CD4-positive, alpha-beta T cell treated with Interleukin-21 for 1 hour (primary cell): ENCODE measurements around the gene ZNF771.
"Not testable (repeated sequence)": the region's sequence is repeated elsewhere in the genome, so short reads cannot be mapped to it uniquely, and the experiment has no call there.

Experiments
- DNase-seq: peaks from one replicate; pipeline ENCODE4 v3.0.0-alpha.2; 2020

Gene ZNF771

GRCh38 chr16:30438835-30439234 is 31.4 kb downstream of the ZNF771 start:
- DNase-seq: no peak

DNA sequence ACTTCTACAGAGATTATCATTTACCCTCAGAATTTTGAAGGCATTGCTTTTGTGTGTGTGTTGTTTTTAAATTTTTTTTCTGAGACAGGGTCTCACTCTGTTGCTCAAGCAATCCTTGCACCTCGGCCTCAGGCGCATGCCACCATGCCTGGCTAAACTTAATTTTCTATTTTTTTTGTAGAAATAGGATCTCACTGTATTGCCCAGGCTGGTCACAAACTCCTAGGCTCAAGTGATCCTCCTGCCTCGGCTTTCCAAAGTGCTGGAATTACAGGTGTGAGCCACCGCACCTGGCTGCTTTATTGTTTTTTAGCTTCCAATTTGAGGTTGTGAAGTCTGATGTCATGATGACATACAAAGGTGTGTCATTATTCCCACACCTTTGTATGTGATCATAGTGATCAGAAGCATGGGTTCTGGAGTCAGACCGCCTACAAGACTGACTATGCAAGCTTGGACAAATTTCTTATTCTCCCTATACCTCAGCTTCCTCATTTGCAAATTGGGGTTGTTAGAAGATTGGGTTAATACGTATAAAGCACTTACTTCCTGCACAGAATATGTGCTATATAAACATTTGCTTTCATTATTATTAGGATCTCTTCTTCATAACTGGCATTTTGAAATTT is 32.4 kb downstream of the ZNF771 start:
- DNase-seq: no peak

- no peak for DNase-seq
These were observed 36.2 kb downstream of the ZNF771 start for GRCh38 chr16:30443631-30444030.

GRCh38 chr16:30444231-30445148 is 37.1 kb downstream of the ZNF771 start:
- no peak for DNase-seq

- no peak for DNase-seq
These were observed 37.7 kb downstream of the ZNF771 start for GRCh38 chr16:30445149-30445407.

- DNase-seq: peak; percentile 97
These were observed 38.2 kb downstream of the ZNF771 start, which contains the start of gene SEPHS2 for GRCh38 chr16:30445408-30446202. TSS of gene SEPHS2 (minus strand) at chr16:30445874. CDS start at chr16:30445727, 147 bp downstream.

DNA sequence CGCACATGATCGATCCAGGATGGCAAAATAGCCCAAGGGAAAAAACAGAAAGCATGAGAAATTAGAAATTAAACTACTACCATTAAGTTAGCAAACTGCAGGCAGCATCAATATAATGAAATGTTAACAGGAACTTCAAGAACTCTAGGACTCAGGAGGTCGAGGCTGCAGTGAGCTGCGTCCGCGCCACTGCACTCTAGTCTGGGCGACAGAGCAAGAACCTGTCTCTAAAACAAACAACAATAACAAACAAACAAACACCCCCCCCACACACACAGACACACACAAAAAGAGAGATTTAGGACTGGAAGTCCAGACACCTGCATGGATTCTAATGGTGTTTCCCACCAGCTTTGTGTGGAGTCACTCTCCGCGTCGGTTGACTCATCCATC is 38.8 kb downstream of the ZNF771 start:
- no peak for DNase-seq

DNA sequence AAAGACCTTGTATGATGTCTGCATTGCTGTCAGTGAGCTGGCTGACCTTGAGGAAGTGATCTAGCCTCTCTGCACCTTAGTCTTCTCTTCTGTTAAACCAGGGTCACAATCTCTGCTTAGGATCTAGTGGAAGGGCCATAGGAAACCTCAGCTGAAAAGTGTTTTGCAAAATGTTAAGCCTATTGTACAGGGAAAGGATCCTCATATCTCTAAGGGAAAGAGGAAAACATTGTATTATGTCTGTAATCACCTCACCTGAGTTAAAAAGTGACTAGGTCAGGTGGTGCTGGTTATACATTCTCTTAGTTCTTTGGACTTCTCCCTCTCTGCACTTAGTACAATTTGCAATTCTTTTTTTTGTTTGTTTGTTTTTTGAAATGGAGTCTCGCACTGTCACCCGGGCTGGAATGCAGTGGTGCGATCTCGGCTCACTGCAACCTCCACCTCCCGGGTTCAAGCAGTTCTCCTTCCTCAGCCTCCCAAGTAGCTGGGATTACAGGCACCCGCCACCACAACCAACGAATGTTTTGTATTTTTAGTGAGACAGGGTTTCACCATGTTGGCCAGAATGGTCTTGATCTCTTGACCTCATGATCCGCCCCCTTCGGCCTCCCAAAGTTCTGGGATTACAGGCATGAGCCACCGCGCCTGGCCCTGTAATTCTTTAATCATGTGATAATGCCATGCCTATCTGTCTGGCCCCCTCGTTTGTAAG is 40.3 kb downstream of the ZNF771 start:
- DNase-seq: no peak

GRCh38 chr16:30449116-30449435 is 41.7 kb downstream of the ZNF771 start:
- no peak for DNase-seq

DNA sequence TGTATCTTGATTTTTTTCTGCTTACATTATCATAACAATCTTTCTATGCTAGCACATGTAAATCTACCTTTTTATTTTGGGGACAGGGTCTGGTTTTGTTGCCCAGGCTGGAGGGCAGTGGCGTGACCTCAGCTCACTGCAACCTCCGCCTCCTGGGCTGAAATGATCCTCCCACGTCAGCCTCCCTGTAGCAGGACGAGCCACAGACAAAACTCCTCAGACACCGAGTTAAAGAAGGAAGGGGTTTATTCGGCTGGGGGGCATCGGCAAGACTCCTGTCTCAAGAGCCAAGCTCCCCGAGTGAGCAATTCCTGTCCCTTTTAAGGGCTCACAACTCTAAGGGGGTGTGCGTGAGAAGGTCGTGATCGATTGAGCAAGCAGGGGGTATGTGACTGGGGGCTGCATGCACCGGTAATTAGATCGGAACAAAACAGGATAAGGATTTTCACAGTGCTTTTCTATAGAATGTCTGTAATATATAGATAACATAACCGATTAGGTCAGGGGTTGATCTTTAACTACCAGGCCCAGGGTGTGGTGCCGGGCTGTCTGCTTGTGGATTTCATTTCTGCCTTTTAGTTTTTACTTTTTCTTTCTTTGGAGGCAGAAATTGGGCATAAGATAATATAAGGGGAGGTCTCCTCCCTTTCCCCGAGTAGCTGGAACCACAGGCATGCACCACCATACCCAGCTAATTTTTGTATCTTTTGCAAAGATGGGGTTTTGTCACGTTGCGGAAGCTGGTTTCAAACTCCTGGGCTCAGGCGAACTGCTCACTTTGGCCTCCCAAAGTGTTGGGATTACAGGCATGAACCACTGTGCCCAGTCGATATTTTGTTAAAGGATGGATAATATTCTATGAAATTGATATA is 45.5 kb downstream of the ZNF771 start:
- DNase-seq: not testable (repeated sequence)

DNA sequence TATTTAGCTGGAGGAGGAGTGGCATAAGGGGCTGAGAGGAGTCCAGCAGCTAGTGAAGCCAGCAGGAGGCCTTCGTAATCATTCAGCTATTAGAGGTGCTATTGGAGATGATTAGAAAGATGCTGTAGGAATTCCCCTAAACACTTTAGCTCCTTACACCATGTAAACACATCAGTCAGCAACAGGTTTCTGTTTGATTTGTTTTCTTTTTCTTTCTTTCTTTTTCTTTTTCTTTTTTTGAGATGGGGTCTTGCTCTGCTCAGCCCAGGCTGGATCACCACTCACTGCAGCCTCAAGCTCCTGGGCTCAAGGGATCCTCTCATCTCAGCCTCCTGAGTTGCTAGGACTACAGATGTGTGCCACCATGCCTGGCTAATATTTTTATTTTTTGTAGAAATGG is 48.9 kb downstream of the ZNF771 start:
- no peak for DNase-seq

DNA sequence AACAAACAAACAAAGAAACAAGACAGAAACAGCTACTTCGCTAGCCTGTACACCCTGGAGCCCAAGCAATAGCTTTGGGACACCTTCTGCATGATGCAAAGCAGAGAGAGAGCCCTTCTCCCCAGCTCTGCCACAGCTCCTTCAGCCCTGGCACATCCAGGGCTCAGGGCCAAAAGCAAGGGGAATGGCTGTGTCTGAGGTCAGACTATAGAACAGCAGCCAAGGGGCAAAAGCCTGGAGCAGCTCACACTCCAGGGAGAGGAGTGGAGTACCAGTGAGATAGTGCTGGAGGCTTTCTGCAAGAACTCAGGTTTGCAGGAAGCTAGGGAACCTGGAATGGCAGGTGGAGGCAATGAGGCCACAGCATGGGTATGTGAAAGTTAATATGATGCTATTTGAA is 49.9 kb downstream of the ZNF771 start:
- DNase-seq: no peak

DNA sequence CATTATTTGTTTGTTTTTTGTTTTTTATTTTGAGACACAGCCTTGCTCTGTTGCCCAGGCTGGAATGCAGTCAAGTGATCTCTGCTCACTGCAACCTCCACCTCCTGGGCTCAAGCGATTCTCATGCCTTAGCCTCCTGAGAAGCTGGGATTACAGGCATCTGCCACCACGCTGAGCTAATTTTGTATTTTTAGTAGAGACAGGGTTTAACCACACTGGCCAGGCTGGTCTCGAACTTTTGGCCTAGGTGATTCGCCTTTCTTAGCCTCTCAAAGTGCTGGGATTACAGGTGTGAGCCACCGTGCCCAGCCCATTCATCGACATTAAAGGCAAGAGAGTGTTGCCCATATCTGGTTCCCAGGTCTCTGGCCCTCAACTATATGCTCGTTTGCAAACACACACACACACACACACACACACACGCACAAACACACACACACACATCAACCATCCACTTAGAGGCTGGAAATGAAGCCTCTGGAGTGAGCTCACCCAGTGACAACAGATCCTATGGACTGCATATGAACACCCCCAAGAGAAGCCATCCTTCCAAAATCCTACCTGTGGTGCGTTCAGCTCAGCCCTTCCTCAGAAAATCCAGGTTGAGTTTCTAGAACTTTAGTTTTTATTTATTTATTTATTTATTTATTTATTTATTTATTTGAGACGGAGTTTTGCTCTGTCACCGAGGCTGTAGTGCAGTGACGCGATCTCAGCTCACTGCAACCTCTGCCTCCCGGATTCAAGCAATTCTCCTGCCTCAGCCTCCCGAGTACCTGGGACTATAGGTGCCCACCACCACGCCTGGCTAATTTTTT is 50.5 kb downstream of the ZNF771 start:
- no peak for DNase-seq

DNA sequence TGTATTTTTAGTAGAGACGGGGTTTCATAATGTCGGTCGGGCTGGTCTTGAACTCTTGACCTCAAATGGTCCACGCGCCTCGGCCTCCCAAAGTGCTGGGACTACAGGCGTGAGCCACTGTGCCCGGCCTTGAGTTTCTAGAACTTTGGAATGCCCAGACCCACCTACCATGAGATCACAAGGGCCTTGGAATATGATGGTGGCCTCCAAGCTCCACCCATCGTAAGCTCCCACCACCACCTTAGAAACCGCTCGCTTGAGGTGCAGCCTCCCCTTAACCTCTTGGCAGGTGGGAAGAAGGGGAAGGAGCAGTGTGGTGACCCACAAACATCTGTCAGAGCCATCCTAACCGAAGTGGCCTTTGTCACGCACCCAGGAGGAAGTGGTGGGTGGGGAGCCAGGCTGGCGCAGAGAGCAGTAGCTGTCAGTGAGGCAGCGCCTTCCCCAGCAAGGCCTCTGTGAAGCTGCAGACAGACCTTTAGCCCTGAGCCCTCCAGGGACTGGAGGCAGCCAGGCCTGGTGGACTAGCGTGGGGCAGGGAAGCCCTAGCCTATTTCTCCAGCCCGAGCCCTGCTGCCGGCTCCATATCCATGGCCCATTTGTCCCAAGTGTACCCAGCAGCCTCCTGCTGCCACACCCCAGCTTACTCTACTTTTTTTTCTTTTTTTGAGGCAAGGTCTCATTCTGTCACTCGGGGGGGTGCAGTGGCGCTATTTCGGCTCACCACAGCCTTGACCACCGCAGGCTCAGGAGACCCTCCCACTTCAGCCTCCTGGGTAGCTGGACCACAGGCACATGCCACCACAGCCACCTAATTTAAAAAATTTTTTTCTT is 51.4 kb downstream of the ZNF771 start:
- peak; percentile 77 for DNase-seq

- no peak for DNase-seq
These were observed 52.0 kb downstream of the ZNF771 start for GRCh38 chr16:30459456-30459855.

- not testable (repeated sequence) for DNase-seq
These were observed 54.0 kb downstream of the ZNF771 start for GRCh38 chr16:30461426-30461825.

GRCh38 chr16:30464078-30464477 is 56.7 kb downstream of the ZNF771 start:
- DNase-seq: no peak
